Glutamatergic neuron (in vitro differentiated cells): ENCODE results near the gene OR5AR1. TPM values are rescaled to one million over a fixed set of nuclear protein-coding genes. Genes with fewer than 3 reads are reported as not detected.

Experiments
- DNase-seq: peaks from one replicate; pipeline ENCODE4 v3.0.0; 2022
- H3K27ac Mint-ChIP-seq: one replicate; pipeline ENCODE4 v1.8.0; 2020; ENCODE audit warnings: mild to moderate bottlenecking, mixed read lengths, inconsistent platforms; ENCODE audit not compliant: unreplicated experiment
- H3K27me3 Mint-ChIP-seq: one replicate; pipeline ENCODE4 v1.8.0; 2020; ENCODE audit warnings: mild to moderate bottlenecking, moderate library complexity, mixed read lengths, inconsistent platforms; ENCODE audit not compliant: unreplicated experiment
- H3K36me3 Mint-ChIP-seq: one replicate; pipeline ENCODE4 v1.8.0; 2020; ENCODE audit warnings: mild to moderate bottlenecking, mixed read lengths, inconsistent platforms; ENCODE audit not compliant: unreplicated experiment
- H3K4me1 Mint-ChIP-seq: one replicate; pipeline ENCODE4 v1.8.0; 2020; ENCODE audit warnings: mild to moderate bottlenecking, low read depth, mixed read lengths, inconsistent platforms; ENCODE audit not compliant: unreplicated experiment
- H3K4me3 Mint-ChIP-seq: one replicate; pipeline ENCODE4 v1.8.0; 2020; ENCODE audit warnings: mild to moderate bottlenecking, mixed read lengths, inconsistent platforms; ENCODE audit not compliant: unreplicated experiment
- H3K9me3 Mint-ChIP-seq: one replicate; pipeline ENCODE4 v1.8.0; 2020; ENCODE audit warnings: mild to moderate bottlenecking, moderate library complexity, mixed read lengths, inconsistent platforms; ENCODE audit not compliant: unreplicated experiment
- CTCF ChIP-seq: fragments of 200-600 bp; sonication (generic); IDR thresholded peaks from one replicate; pipeline ENCODE4 v1.5.0; 2021; ENCODE audit not compliant: partially characterized antibody, unreplicated experiment
- total RNA-seq: library from RNA; stranded (reverse); fragmentation: NEBNext Ultra II Directional; extraction: Animal tissue kit (Norgen Biotek cat#: 25700); gene quantifications from one replicate; pipeline ENCODE4 v1.2.1, GENCODE V29; 2021; ENCODE audit not compliant: unreplicated experiment

Gene OR5AR1
- total RNA-seq, 1 donor from 2014 or later = not detected

GRCh38 chr11:56706486-56706885, 43.0 kb downstream of the OR5AR1 start:
- H3K9me3 Mint-ChIP-seq = no peaks in the 10 kb centered on the region
- TF ChIP-seq CTCF = no peak

GRCh38 chr11:56714206-56714605, 50.7 kb downstream of the OR5AR1 start:
- Mint-ChIP-seq H3K4me1 (no peaks in the 10 kb centered on the region), H3K27ac (no peak overlapping the region), H3K4me3 (no peak overlapping the region), H3K9me3 (peaks cover 5% of the 10 kb centered on the region), H3K27me3 (peaks cover 3% of the 10 kb centered on the region), H3K36me3 (no peaks in the 10 kb centered on the region)
- DNase-seq = no peak
- TF ChIP-seq CTCF = no peak

More at GRCh38 chr11:56706486-56706885, 43.0 kb downstream of the OR5AR1 start:
- no peak for DNase-seq
- H3K4me3 Mint-ChIP-seq = no peak overlapping the region
- no peaks in the 10 kb centered on the region for H3K36me3 Mint-ChIP-seq
- no peak overlapping the region for H3K27ac Mint-ChIP-seq
- no peaks in the 10 kb centered on the region for H3K4me1 Mint-ChIP-seq
- no peaks in the 10 kb centered on the region for H3K27me3 Mint-ChIP-seq

Other genes starting within 250 kb of the OR5AR1 start
- gene OR5M3, start 190.3 kb upstream of the OR5AR1 start, total RNA-seq = not detected
- gene OR5M8, start 172.3 kb upstream of the OR5AR1 start, total RNA-seq = not detected
- gene OR5M11, start 120.4 kb upstream of the OR5AR1 start, total RNA-seq = not detected
- gene OR5M10, start 86.0 kb upstream of the OR5AR1 start, total RNA-seq = not detected
- not detected for gene OR5M1, start 48.8 kb upstream of the OR5AR1 start, total RNA-seq
- gene OR5AP2, start 21.2 kb upstream of the OR5AR1 start, total RNA-seq = not detected
- gene OR9G1, start 35.4 kb downstream of the OR5AR1 start, total RNA-seq = not detected
- not detected for gene OR9G4, start 85.0 kb downstream of the OR5AR1 start, total RNA-seq